ENCODE data around the gene CACNB2. TPM values are rescaled to one million over a fixed set of nuclear protein-coding genes. Genes with fewer than 3 reads are reported as not detected.
"Not testable (repeated sequence)": the region's sequence is repeated elsewhere in the genome, so short reads cannot be mapped to it uniquely, and the experiment has no call there.

CACNB2 gene
- polyA plus RNA-seq, 1 donor = 5.8 TPM

GRCh38 chr10:18567343-18567856 is 427.2 kb downstream of the CACNB2 start:
- DNase-seq = no peak

DNA sequence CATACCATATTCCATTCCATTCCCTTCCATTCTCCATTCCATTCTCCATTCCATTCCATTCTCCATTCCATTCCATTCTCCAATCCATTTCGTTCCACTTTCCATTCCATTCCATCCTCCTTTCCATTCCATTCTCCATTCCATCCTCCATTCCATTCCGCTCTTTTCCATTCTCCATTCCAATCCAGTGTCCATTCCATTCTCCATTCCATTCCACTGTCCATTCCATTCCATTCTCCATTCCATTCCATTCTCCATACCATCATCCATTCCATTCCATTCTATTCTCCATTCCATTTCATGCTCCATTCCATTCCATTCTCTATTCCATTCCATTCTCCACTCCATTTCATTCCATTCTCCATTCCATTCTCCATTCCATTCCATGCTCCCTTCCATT is 430.2 kb downstream of the CACNB2 start:
- DNase-seq = not testable (repeated sequence)

DNA sequence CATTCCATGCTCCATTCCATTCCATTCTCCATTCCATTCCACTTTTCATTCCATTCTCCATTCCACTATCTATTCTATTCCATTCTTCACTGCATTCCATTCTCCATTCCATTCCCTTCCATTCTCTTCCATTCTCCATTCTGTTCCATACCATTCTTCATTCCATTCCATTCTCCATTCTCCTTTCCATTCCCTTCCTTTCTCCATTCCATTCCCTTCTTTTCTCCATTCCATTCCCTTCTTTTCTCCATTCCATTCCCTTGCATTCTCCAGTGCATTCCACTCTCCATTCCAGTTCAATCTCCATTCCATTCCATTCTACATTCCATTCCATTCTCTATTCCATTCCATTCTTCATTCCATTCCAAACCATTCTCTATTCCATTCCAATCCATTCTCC is 430.9 kb downstream of the CACNB2 start:
- no peak for DNase-seq

DNA sequence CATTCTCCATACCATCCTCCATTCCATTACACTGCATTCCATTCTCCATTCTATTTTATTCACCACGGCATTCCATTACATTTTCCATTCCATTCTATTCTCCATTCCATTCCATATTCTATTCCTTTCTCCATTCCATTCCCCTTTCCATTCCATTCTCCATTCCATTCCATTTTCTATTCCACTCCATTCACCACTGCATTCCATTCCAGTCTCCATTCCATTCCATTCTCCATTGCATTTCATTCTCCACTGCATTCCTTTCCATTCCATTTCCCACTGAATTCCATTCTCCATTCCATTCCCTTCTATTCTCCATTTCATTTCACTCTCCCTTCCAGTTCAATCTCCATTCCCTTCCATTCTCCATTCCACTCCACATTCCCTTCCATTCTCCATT is 431.6 kb downstream of the CACNB2 start:
- DNase-seq = no peak

DNA sequence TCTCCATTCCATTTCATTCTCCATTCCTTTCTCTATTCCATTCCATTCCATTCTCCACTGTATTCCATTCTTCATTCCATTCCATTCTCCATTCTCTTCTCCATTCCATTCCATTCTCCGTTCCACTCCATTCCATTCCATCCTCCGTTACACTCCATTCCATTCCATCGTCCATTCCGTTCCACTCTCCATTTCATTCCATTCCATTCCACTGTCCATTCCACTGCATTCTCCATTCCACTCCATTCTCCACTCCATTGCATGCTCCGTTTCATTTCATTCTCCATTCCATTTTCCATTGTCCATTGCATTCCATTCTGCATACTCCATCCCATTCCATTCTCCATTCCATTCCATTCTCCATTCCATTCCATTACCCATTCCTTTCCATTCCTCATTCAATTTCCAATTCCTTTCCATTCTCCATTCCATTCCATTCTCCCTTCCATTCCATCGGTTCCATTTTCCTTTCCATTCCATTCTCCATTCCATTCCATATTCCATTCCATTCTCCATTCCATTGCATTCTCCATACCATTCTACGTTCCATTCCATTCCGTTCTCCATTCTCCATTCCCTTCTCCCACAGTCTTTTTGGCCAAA is 432.8 kb downstream of the CACNB2 start:
- DNase-seq = no peak

DNA sequence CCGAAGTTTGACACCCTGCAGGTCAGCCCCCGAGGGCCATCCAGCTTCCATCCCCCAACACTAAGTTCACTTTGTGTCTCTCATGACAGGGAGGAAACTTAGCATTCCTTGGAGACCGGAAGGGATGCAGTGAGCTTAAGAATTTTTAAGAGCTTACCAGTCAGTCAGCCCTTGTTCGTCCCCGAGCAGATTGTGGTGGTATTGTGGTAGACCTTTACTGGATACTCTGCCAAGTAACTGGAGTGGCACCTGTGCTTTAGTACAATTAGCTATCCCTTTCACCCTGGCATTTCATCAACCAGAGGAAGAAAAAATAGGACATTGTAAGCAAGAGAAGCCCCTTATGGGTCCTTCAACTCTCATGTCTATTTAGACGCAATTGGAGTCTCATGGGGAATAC is 436.4 kb downstream of the CACNB2 start:
- DNase-seq = no peak

- no peak for DNase-seq
Observed at GRCh38 chr10:18577823-18578685, 437.8 kb downstream of the CACNB2 start.

DNA sequence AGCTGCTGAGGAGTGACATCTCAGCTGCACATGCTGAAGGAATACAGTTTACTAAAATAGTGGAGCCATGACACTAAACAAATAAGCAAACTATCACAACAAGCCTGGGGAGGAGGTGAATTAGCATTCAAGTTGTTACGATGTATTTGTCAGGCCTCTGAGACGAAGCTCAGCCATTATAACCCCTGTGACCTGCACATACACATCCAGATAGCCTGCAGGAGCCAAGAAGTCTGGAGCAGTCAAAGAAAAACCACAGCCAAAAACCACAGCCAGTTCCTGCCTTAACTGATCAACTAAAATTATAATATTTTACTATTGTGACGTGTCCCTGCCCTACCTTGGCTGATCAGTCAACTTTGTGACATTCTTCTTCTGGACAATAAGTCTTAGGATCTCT is 442.6 kb downstream of the CACNB2 start:
- DNase-seq = no peak

DNA sequence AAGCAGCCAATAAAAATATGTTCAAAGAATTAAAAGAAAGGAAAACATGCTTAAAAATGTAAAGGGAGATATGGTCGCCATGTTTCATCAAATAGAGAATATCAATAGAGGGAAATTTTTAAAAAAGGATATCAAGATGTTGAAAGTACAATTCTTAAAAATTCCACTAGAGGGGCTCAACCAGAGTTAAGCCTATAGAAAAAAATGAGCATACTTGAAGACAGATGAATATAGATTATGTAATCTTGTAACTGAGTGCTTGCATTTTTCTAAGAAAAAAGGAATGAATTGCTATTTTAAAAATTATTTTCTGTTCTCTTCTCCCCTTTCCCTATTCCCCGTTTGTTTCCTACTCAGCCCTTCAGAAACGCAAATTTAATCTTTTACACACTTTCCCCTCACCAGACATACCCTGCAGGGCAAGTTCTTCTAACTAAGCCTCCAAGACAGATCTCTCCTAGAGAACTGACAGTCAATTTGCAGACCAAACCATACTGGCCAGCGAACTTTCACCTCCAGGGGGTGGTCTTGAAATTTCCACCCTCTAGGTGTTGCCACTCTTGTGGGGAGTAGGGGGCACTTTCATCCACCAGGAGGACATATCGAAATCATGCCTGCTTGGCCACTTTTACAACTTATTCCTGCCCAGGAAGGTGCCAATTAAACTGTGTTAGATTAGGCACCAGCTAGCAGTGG is 443.5 kb downstream of the CACNB2 start:
- no peak for DNase-seq

GRCh38 chr10:18586637-18587036 is 446.4 kb downstream of the CACNB2 start:
- not testable (repeated sequence) for DNase-seq

DNA sequence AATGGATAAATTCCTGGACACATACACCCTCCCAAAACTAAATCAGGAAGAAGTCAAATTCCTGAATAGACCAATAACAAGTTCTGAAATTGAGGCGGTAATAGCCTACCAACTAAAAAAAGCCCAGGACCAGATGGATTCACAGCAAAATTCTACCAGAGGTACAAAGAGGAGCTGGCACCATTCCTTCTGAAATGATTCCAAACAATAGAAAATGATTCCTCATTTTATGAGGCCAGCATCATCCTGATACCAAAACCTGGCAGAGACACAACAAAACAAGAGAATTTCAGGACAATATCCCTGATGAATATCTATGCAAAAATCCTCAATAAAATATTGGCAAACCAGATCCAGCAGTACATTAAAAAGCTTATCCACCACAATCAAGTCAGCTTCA is 450.9 kb downstream of the CACNB2 start:
- not testable (repeated sequence) for DNase-seq

Other genes starting within 250 kb of the CACNB2 start
- not detected for gene SLC39A12, start 188.5 kb upstream of the CACNB2 start, polyA plus RNA-seq (ENCODE audit: insufficient read length)

Data from left kidney (tissue), 2 donors.